NCI-H2196 (cell line): ENCODE measurements around the gene SCO2.

Experiments used
- DNase-seq: peaks from one replicate; lab custom pipeline; 2025; ENCODE audit not compliant: unreplicated experiment; lab: John Stamatoyannopoulos, UW

The SCO2 gene

DNA sequence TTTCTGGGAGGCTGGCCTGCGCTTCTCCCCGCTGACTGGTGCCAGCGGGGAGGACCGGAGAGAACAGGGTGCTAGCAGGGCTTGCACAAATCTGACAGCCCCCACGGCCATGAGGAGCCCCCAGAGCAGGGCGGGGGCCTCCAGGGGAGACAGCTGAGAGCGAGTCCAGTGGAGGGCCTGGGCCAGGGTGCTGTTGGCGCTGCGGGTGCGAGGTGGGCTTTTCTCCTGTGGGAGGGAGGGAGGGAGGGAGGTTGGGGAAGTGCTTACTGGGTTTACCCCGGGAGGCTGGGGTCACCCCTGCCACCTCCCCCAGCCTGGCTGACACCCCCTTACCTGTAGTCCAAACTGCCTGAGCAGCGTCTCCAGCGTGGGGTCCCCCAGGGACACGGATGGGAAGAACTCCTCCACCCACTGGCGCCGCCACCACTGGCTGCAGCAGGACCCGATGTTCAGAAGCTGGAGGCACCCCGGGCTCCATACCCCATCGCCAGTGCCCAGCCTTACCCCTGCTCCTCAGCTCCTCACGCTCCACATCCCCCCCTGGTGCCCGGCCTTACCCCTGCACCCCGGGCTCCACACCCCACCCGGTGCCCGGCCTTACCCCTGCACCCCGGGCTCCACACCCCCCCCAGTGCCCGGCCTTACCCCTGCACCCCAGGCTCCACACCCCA is 21.8 kb downstream of the SCO2 start:
- DNase-seq, result no peak

GRCh38 chr22:50502628-50503474 is 22.5 kb downstream of the SCO2 start:
- DNase-seq, result no peak

DNA sequence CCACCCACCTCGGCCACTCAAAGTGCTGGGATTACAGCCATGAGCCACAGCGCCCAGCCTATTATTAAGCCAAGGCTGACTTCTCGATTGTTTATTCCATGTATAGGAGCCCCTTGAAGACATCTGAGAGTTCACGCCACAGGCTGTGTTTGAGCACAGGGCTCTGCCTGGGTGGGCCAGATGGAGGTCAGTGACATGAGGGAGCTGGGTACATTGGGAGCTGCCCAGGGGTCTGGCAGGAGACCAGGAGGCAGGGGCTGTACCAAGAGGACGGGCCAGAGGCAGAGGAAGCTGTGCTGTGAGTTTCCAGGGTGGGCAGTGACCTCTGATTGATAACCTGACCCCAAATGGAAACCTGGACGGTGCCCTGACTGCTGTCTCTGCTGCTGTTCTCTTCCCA is 23.3 kb downstream of the SCO2 start:
- DNase-seq, result no peak

DNA sequence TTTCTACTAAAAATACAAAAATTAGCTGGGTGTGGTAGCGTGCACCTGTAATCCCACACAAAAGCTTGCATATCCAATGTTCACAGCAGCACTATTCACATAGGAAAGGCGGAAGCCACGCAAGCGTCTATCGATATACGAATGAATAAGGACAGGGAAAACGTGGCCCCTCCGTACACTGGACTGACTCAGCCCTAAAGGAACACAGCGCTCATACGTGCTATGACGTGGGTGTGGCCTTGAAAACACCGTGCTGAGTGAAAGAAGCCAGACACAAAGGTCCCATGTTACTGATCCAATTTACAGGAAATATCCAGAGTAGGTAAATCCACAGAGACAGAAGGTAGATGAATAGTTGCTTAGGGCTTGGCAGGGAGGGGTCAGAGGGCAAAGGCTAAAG is 24.9 kb downstream of the SCO2 start:
- DNase-seq, result no peak

- DNase-seq, result peak; percentile 61
These were observed 27.0 kb downstream of the SCO2 start for GRCh38 chr22:50498322-50498890.

- DNase-seq, result no peak
These were observed 28.3 kb downstream of the SCO2 start for GRCh38 chr22:50497093-50497492.

GRCh38 chr22:50490531-50491308 is 34.7 kb downstream of the SCO2 start:
- no peak for DNase-seq

DNA sequence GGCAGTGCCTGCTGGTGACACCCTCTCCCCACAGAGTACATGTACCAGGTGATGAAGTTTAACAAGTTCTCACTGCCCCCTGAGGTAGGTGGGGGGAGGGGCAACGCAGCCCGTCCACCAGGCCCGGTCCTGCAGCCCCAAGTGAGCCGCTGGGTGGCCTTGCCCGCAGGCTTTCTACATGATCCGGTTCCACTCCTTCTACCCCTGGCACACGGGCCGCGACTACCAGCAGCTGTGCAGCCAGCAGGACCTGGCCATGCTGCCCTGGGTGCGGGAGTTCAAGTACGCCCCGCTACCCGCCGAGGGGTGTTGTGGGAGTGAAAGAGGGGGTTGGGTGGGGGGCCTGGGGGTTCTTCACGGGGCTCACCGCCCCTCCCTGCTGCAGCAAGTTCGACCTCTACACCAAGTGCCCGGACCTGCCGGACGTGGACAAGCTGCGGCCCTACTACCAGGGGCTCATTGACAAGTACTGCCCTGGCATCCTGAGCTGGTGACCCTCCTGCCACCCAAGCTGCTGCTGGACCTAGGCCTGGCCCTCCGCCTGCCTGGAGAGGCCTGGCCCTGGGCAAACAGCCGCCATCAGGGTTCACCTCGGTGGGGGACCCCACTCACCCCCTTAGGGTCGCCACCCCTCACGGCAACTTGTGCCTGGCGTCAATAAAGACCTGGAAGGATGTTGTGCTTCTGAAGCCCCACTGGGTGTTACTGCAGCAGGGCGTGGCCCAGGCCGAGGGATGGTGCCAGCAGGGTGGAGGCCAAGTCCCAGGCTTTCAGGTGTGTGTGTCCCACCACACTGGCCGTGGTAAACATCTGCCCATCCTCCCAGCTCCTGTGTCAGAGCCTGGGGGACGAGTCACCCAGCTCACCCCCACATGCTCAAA is 35.8 kb downstream of the SCO2 start:
- no peak for DNase-seq

GRCh38 chr22:50488886-50489285 is 36.5 kb downstream of the SCO2 start:
- DNase-seq, result no peak

DNA sequence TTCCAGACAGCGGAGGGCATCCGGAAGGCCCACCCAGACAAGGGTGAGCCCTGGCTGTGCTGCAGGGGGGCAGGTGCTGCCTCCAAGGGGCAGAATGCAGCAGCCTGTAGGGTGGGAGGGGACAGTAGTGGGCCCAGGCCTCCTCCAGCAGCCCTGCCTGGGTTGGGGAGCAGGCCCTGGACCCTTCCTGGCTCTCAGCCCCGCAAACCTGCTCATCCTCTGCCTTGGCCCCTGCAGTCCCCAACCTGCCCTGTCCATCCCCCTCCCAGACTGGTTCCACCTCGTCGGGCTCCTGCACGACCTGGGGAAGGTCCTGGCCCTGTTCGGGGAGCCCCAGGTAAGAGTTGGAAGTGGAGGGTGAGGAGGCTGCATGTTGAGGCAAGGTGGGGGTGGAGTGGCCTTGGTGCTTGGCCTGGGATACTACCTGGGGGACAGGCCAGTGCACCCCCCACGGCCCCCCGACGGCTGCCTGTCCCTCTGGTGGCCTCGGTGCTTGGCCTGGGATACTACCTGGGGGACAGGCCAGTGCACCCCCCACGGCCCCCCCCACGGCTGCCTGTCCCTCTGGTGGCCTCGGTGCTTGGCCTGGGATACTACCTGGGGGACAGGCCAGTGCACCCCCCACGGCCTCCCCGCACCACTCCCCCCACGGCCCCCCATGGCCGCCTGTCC is 37.3 kb downstream of the SCO2 start:
- no peak for DNase-seq

- DNase-seq, result no peak
These were observed 38.0 kb downstream of the SCO2 start for GRCh38 chr22:50487290-50488005.

- no peak for DNase-seq
These were observed 38.7 kb downstream of the SCO2 start, which contains the start of gene MIOX for GRCh38 chr22:50486561-50487289. MIOX (plus strand) TSS chr22:50486859; CDS start chr22:50486898, 39 bp downstream.

- DNase-seq, result no peak
These were observed 39.9 kb downstream of the SCO2 start for GRCh38 chr22:50485221-50486131.

- peak; percentile 48 for DNase-seq
These were observed 41.2 kb downstream of the SCO2 start for GRCh38 chr22:50483977-50484853.

GRCh38 chr22:50483556-50483955 is 41.8 kb downstream of the SCO2 start:
- no peak for DNase-seq

DNA sequence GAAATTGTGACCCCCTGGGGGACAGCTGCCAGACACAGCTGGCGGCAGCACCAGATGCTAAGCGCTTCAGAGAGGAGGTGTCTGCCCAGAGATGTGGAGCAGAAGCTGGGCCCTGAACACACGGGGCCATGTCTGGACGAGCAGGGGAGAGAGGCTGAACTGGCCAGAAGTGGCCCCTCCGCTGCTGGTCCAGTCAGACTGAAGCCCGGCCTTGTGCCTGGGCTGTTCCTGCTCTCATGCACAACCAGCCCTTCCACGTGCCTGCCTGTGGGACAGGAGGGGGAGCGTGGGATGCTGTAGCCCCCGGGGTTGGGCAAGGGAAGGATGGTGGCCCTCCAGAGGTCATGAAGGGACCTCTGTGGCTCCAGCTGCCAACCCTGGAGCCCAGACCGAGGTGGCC is 42.3 kb downstream of the SCO2 start:
- DNase-seq, result no peak
